Measurements from ENCODE around the gene GMDS.

GMDS gene

DNA sequence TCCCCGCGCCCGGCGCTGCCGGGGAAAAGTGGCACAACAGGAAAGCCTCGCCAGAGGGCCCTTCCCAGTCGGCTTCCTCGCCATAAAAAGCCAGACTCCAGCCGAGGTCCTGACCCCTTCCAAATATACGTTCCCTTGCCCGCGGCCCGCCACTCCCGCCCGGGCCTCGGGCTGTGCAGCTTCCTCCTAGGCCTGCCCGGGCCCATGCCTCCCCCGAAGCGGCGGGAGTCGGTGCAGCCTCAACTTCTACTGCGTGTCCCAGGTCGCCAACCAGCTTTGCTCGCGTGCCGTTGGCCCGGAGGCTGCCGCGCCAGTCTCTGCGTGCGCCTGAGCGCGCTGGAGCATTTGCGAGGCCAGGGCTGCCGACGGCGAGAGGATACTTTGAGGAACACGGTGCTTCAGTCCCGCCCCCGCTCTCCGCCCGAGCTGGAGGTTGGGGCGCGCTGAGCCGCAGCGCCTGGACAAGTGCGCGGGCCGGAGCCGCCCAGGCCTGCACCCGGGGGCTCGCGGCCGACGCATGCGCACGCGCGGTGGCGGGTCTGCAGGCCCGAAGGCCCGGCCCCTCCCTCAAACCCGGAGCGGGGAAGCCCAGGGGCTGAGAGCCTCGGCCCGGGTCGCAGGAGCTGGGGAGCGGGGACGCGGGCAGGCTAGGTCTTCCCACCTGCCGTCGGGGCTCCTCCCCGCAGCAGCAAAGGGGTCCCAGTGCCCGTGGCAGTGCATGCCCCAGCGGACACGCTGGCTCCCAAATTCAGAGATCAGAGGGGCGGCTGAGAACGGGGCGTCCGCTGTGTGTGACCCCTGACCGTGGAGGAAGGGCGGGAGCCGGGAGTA is 625.5 kb downstream of the GMDS start:
- DNase-seq (ENCODE audit: low read depth in 1 of 2, low spot score in 1 of 2), result no peak

DNA sequence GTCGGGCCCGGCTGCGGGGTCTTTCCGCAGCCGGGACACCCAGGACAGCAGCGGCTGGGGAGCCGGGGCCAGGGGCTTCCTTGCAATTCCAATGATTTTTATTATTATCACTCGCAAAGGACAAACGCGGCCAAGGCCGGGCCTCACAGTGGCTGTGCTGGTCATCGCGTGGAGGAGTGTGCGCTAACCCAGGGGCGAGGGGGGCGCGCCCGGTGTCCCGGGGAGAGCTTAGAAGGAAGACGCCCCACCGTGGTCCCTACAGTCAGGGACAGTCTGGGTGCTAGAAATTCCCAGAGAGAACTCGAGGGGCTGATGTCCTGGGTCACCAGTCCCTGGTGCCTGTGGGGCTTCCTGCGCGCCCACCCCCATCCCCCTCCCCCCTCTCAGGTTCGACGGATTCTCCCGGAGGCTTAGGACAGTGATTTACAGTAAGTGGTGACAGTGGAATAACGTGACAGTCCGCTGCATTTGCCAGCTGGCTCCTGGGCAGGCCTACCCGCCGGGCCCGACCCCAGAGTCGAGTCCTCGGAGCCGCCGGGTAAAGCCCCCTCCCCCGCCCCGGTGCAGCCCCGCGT is 626.2 kb downstream of the GMDS start:
- DNase-seq (ENCODE audit: low read depth in 1 of 2, low spot score in 1 of 2), result no peak

- no peak for DNase-seq (ENCODE audit: low read depth in 1 of 2, low spot score in 1 of 2)
These were observed 626.9 kb downstream of the GMDS start for GRCh38 chr6:1618311-1619097.

- DNase-seq (ENCODE audit: low read depth in 1 of 2, low spot score in 1 of 2), result no peak
These were observed 627.7 kb downstream of the GMDS start for GRCh38 chr6:1617466-1618310.

GRCh38 chr6:1616701-1617463 is 628.5 kb downstream of the GMDS start:
- no peak for DNase-seq (ENCODE audit: low read depth in 1 of 2, low spot score in 1 of 2)

- no peak for DNase-seq (ENCODE audit: low read depth in 1 of 2, low spot score in 1 of 2)
These were observed 629.5 kb downstream of the GMDS start for GRCh38 chr6:1615853-1616420.

DNA sequence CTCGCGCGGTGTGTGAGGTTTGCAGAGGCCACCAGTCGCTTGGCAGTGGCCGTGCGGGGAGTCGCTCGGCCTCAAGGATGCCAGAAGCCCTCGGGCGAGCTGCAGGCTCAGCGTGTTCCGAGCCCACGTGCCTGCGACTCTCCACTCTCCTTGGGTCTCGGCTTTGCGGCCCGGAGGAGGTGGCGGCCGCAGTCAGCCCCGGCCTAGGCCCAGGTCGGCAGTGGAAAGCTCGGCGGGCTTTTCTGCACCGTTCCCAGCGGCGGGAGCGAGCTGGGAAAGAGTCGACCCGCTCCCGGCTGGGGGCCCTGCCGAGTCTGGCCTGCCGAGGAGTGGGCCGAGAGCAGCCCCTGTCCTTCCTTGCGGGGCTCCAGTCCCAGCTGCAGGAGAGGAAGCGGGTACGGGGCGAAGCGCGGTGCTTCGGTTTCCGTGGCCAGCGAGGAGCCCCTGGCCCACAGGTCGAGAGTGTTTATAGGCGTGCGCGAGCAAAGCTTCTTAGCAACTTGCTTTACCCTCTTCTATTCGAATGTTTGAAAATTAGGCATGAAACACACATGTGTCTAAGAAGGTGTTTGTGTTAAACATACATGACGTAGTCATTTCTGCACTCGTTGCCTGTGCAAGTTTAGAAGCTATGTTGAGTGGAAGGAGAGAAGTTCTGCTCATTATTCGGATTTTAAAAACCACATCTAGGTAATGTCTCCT is 630.1 kb downstream of the GMDS start:
- DNase-seq (ENCODE audit: low read depth in 1 of 2, low spot score in 1 of 2), result no peak

- no peak for DNase-seq (ENCODE audit: low read depth in 1 of 2, low spot score in 1 of 2)
These were observed 630.8 kb downstream of the GMDS start for GRCh38 chr6:1614448-1615150.

- DNase-seq (ENCODE audit: low read depth in 1 of 2, low spot score in 1 of 2), result no peak
These were observed 631.5 kb downstream of the GMDS start for GRCh38 chr6:1613688-1614447.

GRCh38 chr6:1613346-1613687 is 632.1 kb downstream of the GMDS start:
- no peak for DNase-seq (ENCODE audit: low read depth in 1 of 2, low spot score in 1 of 2)

GRCh38 chr6:1612974-1613306 is 632.5 kb downstream of the GMDS start:
- DNase-seq (ENCODE audit: low read depth in 1 of 2, low spot score in 1 of 2), result no peak

GRCh38 chr6:1612299-1612973 is 633.0 kb downstream of the GMDS start:
- DNase-seq (ENCODE audit: low read depth in 1 of 2, low spot score in 1 of 2), result no peak

- DNase-seq (ENCODE audit: low read depth in 1 of 2, low spot score in 1 of 2), result no peak
These were observed 633.7 kb downstream of the GMDS start for GRCh38 chr6:1611572-1612298.

DNA sequence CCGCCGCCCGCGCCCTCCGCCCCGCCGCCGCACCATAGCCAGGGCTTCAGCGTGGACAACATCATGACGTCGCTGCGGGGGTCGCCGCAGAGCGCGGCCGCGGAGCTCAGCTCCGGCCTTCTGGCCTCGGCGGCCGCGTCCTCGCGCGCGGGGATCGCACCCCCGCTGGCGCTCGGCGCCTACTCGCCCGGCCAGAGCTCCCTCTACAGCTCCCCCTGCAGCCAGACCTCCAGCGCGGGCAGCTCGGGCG is 634.2 kb downstream of the GMDS start:
- no peak for DNase-seq (ENCODE audit: low read depth in 1 of 2, low spot score in 1 of 2)

GRCh38 chr6:1610497-1611321 is 634.7 kb downstream of the GMDS start:
- no peak for DNase-seq (ENCODE audit: low read depth in 1 of 2, low spot score in 1 of 2)

DNA sequence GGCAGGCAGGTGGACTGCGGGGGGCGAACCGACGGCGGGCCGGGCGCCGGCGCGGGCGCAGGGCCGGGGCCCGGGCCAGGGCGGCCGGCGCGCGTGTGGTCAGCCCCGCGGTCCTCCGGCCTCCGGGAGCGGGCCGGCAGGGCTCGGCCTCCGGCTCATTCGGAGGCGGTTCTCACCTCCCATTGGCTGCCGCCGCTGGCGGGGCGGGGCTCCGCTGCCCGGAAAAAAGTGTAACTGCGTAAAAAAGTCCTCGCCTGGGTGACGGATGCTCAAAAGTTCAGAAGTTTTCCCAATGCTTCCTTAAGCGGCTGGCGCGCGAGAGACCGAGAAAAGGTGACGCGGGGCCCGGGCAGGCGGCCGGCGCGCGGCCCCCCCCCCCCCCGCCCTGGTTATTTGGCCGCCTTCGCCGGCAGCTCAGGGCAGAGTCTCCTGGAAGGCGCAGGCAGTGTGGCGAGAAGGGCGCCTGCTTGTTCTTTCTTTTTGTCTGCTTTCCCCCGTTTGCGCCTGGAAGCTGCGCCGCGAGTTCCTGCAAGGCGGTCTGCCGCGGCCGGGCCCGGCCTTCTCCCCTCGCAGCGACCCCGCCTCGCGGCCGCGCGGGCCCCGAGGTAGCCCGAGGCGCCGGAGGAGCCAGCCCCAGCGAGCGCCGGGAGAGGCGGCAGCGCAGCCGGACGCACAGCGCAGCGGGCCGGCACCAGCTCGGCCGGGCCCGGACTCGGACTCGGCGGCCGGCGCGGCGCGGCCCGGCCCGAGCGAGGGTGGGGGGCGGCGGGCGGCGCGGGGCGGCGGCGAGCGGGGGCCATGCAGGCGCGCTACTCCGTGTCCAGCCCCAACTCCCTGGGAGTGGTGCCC is 635.5 kb downstream of the GMDS start, which contains the start of gene FOXC1:
FOXC1 (plus strand) TSS at position 268 of the 849 bp plus-strand sequence; CDS start at position 799, 531 bp downstream.
- DNase-seq (ENCODE audit: low read depth in 1 of 2, low spot score in 1 of 2), result no peak
